NB4 (cell line): ENCODE data around the gene PAQR3.

Experiments
- DNase-seq: peaks from one replicate; pipeline ENCODE4 v3.0.0; 2010; ENCODE audit warnings: low read depth
- H3K4me3 ChIP-seq: one replicate; pipeline ENCODE4 v1.5.1; 2011; ENCODE audit warnings: mild to moderate bottlenecking, low read depth, low read length, moderate library complexity
- MYC ChIP-seq: IDR thresholded peaks from 2 replicates; pipeline ENCODE4 v1.6.1; 2011; ENCODE audit warnings: low read depth, low read length
- POLR2A ChIP-seq: IDR thresholded peaks from 2 replicates; pipeline ENCODE4 v1.6.1; 2011; ENCODE audit warnings: mild to moderate bottlenecking; ENCODE audit not compliant: insufficient read length; ENCODE audit errors: extremely low read depth
- TF ChIP-seq, protein P1 (sequence below): IDR thresholded peaks from 2 replicates; pipeline ENCODE4 v1.6.1; 2011; ENCODE audit warnings: low read depth, low read length
- TF ChIP-seq, protein P2 (sequence below): IDR thresholded peaks from one replicate; pipeline ENCODE4 v1.5.1; 2012; ENCODE audit warnings: low read depth, low read length

PAQR3 gene

DNA sequence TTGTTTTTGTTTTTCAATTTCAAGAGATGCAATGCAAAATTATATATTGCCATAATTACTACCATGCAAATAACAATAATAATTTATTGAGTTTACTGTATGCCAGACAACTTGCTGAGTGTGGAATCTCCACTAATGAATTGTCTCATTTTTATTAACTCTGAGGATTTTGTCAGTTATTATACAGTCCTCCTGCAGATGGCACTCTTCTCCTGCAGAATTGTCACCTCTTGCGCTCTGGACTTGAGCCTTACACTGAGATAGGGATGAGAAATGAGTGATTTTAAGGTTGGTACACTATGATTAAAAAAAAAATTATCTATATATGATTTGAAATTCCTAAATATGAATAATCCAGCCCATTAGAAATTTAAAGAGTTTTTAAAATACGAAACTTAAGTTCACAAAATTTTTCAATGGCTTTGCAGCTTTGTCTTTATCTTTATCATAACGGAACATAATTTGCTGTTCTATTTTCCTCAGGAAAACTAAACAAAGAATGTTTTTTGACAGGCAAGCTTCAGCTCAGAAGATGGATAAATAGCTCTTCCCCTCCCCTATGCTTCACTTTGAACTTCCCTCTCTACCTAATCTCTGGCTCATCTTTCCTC lies 12.7 kb upstream of the PAQR3 start:
- DNase-seq: peak; percentile 65
- TF ChIP-seq, protein P1, sequence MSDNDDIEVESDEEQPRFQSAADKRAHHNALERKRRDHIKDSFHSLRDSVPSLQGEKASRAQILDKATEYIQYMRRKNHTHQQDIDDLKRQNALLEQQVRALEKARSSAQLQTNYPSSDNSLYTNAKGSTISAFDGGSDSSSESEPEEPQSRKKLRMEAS: no peak
- TF ChIP-seq, protein P2, sequence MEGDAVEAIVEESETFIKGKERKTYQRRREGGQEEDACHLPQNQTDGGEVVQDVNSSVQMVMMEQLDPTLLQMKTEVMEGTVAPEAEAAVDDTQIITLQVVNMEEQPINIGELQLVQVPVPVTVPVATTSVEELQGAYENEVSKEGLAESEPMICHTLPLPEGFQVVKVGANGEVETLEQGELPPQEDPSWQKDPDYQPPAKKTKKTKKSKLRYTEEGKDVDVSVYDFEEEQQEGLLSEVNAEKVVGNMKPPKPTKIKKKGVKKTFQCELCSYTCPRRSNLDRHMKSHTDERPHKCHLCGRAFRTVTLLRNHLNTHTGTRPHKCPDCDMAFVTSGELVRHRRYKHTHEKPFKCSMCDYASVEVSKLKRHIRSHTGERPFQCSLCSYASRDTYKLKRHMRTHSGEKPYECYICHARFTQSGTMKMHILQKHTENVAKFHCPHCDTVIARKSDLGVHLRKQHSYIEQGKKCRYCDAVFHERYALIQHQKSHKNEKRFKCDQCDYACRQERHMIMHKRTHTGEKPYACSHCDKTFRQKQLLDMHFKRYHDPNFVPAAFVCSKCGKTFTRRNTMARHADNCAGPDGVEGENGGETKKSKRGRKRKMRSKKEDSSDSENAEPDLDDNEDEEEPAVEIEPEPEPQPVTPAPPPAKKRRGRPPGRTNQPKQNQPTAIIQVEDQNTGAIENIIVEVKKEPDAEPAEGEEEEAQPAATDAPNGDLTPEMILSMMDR: peak; percentile 45
- TF ChIP-seq POLR2A: no peak
- TF ChIP-seq MYC: no peak

DNA sequence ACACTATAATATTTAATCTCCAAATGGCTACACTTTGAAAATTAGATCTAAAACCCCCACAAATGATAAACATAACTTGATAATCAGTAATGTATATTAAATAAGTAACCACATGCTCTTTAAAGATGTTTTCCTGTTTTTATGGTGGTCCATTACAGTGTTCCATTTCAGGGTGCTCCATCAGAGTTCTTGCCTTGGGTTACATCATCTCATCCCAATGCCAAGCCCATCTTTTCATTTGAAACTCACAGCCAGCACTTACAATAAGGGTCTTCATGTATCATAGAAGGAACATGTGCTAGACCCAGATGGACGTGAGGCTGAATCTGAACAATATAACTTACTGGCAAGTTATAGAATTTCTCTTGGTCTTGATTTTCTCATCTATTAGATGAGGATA lies 10.5 kb upstream of the PAQR3 start:
- TF ChIP-seq, protein P2: no peak
- no peak for TF ChIP-seq POLR2A
- TF ChIP-seq, protein P1: no peak
- no peak for TF ChIP-seq MYC
- no peak overlapping the region for H3K4me3 ChIP-seq
- DNase-seq: no peak

More for the DNA sequence above, 12.7 kb upstream of the PAQR3 start:
- no peak overlapping the region for H3K4me3 ChIP-seq

DNA sequence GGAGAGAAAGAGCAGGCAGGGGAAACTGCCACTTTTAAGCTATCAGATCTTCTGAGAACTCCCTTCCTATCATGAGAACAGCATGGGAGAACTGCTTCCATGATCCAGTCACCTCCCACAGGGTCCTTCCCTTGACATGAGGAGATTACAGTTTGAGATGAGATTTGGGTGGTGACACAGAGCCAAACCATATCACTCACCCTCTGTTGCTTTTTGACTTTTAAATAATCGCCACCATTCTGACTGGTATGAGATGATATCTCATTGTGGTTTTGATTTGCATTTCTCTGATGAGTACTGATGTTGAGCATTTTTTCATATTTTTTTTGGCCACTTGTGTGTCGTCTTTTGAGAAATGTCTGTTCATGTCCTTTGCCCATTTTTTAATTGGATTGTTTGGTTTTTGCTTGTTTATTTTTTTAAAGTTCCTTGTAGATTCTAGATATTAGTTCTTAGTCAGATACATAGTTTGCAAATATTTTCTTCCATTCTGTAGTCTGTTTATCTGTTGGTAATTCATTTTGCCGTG lies 6.5 kb upstream of the PAQR3 start:
- TF ChIP-seq, protein P1: no peak
- TF ChIP-seq, protein P2: no peak
- no peak for TF ChIP-seq MYC
- DNase-seq: no peak
- H3K4me3 ChIP-seq: no peak overlapping the region

DNA sequence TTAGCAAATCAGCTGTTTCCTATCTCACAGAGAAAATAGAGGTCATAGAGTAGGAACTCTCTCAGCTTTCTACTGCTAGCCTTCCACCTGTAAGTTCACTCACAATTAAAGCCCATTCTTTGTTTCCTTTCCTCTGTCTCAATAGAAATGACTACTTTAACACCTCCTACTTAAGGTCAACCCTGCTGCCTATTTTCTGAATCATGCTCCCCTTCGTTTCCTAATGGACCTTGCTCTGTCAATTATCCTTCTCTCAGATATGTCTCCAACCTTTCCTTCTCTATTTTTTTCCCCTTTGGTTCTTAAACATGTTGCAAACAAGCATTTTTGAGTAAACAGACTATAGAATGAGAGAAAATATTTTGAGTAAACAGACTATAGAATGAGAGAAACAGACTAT lies 5.1 kb upstream of the PAQR3 start:
- TF ChIP-seq, protein P2: no peak
- TF ChIP-seq, protein P1: no peak
- TF ChIP-seq MYC: no peak
- TF ChIP-seq POLR2A: no peak
- H3K4me3 ChIP-seq: no peak overlapping the region

DNA sequence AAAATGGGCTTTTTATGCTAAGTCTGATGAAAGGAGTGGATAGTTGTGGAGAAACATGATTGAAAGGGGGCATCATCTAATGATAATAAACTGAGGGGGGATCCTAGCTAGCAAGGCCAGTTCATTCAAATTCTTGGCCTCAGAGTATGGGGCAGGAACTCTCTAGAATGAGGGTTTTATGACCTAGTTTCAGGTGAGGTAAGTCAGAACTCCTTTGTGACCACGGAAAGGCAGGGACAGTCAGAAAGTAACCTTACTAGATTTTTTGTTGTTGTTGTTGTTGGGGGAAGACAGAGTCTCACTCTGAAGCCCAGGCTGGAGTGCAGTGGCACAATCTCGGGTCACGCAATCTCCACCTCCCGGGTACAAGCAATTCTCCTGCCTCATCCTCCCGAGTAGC lies 1.5 kb upstream of the PAQR3 start:
- TF ChIP-seq, protein P1: no peak
- no peak for TF ChIP-seq MYC
- TF ChIP-seq, protein P2: no peak
- no peak for TF ChIP-seq POLR2A
- H3K4me3 ChIP-seq: no peak overlapping the region
- DNase-seq: no peak

More for the DNA sequence above, 5.1 kb upstream of the PAQR3 start:
- DNase-seq: no peak
